Measurements from ENCODE around the gene DMPK. TPM values are rescaled to one million over a fixed set of nuclear protein-coding genes. Genes with fewer than 3 reads are reported as not detected.

Gene DMPK
- total and polyA plus RNA-seq, 2 experiments from 2014 or later: 9.8 to 24.0 TPM

- Mint-ChIP-seq H3K4me3 (no peak overlapping the region), H3K36me3 (ENCODE audit: low read depth) (peaks cover 45% of the 10 kb centered on the region), H3K9me3 (no peaks in the 10 kb centered on the region; the same call in 2 of the 3 replicates), H3K27me3 (ENCODE audit: insufficient read depth, low read depth, poor library complexity) (peaks cover 13% of the 10 kb centered on the region), H3K4me1 (peaks cover 19% of the 10 kb centered on the region; the same call in 2 of the 3 replicates), H3K27ac (no peak overlapping the region)
- peaks cover 6% of the 10 kb centered on the region; the same call in 1 of the 2 replicates for H3K36me3 ChIP-seq (ENCODE audit: insufficient read depth)
- H3K4me3 ChIP-seq: no peak overlapping the region
- no peak overlapping the region for H3K4me2 ChIP-seq
- H3K79me2 ChIP-seq (replicated peaks; ENCODE audit: insufficient read depth): peaks cover 10% of the 10 kb centered on the region
- H3K9me2 ChIP-seq (ENCODE audit: insufficient read depth): no peaks in the 10 kb centered on the region
- TF ChIP-seq CTCF (conservative IDR thresholded peaks at IDR 0.05; ENCODE audit: low read depth in 2 of 2): no peak
- no peak overlapping the region for H3K27ac ChIP-seq (ENCODE audit: low read depth)
- H3K27me3 ChIP-seq (ENCODE audit: insufficient read depth): no peaks in the 10 kb centered on the region
- 0 out of 2 replicates have a peak, but pooled peaks cover 5% of the 10 kb centered on the region for H3F3A ChIP-seq (replicated peaks; ENCODE audit: low read depth)
- H4K20me1 ChIP-seq (replicated peaks; ENCODE audit: insufficient read depth): peaks cover 14% of the 10 kb centered on the region
- DNase-seq (ENCODE audit: low spot score) (no peak), ATAC-seq (no peak)
- H3K4me1 ChIP-seq (ENCODE audit: insufficient read depth): peaks cover 13% of the 10 kb centered on the region
- H2AFZ ChIP-seq: no peak overlapping the region
Observed at GRCh38 chr19:45786533-45786894, 4.2 kb upstream of the DMPK start.

GRCh38 chr19:45785781-45786532 lies 3.7 kb upstream of the DMPK start:
- ATAC-seq (no peak), DNase-seq (ENCODE audit: low spot score) (no peak)
- peaks cover 18% of the 10 kb centered on the region for H3K4me1 Mint-ChIP-seq
- peaks cover 11% of the 10 kb centered on the region; the same call in 1 of the 2 replicates for H4K20me1 ChIP-seq (replicated peaks; ENCODE audit: insufficient read depth)
- H3K27me3 Mint-ChIP-seq (ENCODE audit: insufficient read depth, low read depth, poor library complexity): peaks cover 16% of the 10 kb centered on the region
- H3K27ac ChIP-seq (ENCODE audit: low read depth): no peak overlapping the region
- no peaks in the 10 kb centered on the region for H3K27me3 ChIP-seq (ENCODE audit: insufficient read depth)
- no peak overlapping the region for H3K27ac Mint-ChIP-seq
- H3K9me3 Mint-ChIP-seq: no peaks in the 10 kb centered on the region; the same call in 2 of the 3 replicates
- H3K4me3 Mint-ChIP-seq: no peak overlapping the region
- peaks cover 42% of the 10 kb centered on the region for H3K36me3 Mint-ChIP-seq (ENCODE audit: low read depth)
- peaks cover 5% of the 10 kb centered on the region; the same call in 1 of the 2 replicates for H3F3A ChIP-seq (replicated peaks; ENCODE audit: low read depth)
- H2AFZ ChIP-seq: no peak overlapping the region
- H3K79me2 ChIP-seq (replicated peaks; ENCODE audit: insufficient read depth): peaks cover 5% of the 10 kb centered on the region
- no peak overlapping the region for H3K4me3 ChIP-seq
- peaks cover 16% of the 10 kb centered on the region for H3K4me1 ChIP-seq (ENCODE audit: insufficient read depth)
- peaks cover 6% of the 10 kb centered on the region; the same call in 1 of the 2 replicates for H3K36me3 ChIP-seq (ENCODE audit: insufficient read depth)
- no peaks in the 10 kb centered on the region for H3K9me2 ChIP-seq (ENCODE audit: insufficient read depth)
- no peak overlapping the region for H3K4me2 ChIP-seq
- TF ChIP-seq EZH2 (IDR thresholded peaks at IDR 0.05; ENCODE audit: low read depth, unreplicated experiment) (no peak), ZNF462 (CRISPR knock-in tag; IDR thresholded peaks at IDR 0.05) (no peak), EZH2phosphoT487 (IDR thresholded peaks at IDR 0.05; ENCODE audit: unreplicated experiment) (no peak), CREB1 (CRISPR knock-in tag; IDR thresholded peaks at IDR 0.05; ENCODE audit: low read depth) (no peak), STAT1 (IDR thresholded peaks at IDR 0.05; ENCODE audit: unreplicated experiment) (no peak), ZNF114 (CRISPR knock-in tag; IDR thresholded peaks at IDR 0.05) (no peak), JUNB (IDR thresholded peaks at IDR 0.05; ENCODE audit: unreplicated experiment) (no peak), NANOG (IDR thresholded peaks at IDR 0.05; ENCODE audit: borderline replicate concordance) (no peak), ETS1 (IDR thresholded peaks at IDR 0.05) (no peak), POLR2AphosphoS5 (IDR thresholded peaks at IDR 0.05; ENCODE audit: low read depth) (no peak), ZNF331 (CRISPR knock-in tag; IDR thresholded peaks at IDR 0.05; ENCODE audit: low read depth) (no peak)

All from GM23338 (cell line).